HFFc6 (cell line): ENCODE results near the gene MOCS3. TPM values are rescaled to one million over a fixed set of nuclear protein-coding genes. Genes with fewer than 3 reads are reported as not detected.

ENCODE experiments used
- DNase-seq: peaks from one replicate; pipeline ENCODE4 v3.0.0-alpha.2; 2018
- H3K27ac Mint-ChIP-seq: 2 replicates; pipeline ENCODE4 v1.8.0; 2020; ENCODE audit warnings: mild to moderate bottlenecking, mixed read lengths
- H3K27me3 Mint-ChIP-seq: 2 replicates; pipeline ENCODE4 v1.8.0; 2021; ENCODE audit warnings: mild to moderate bottlenecking, moderate library complexity, mixed read lengths; ENCODE audit not compliant: insufficient read depth
- H3K36me3 Mint-ChIP-seq: 2 replicates; pipeline ENCODE4 v1.8.0; 2021; ENCODE audit warnings: low read depth, mixed read lengths
- H3K4me1 Mint-ChIP-seq: 2 replicates; pipeline ENCODE4 v1.8.0; 2020; ENCODE audit warnings: low read depth, mixed read lengths
- H3K4me3 Mint-ChIP-seq: 2 replicates; pipeline ENCODE4 v1.8.0; 2020; ENCODE audit warnings: mild to moderate bottlenecking, moderate library complexity, mixed read lengths
- H3K9me3 Mint-ChIP-seq: 2 replicates; pipeline ENCODE4 v1.8.0; 2020; ENCODE audit warnings: mild to moderate bottlenecking, mixed read lengths
- total RNA-seq, 6 experiments: library from RNA; stranded (reverse); fragmentation: NEBNext Ultra II Directional; extraction: Animal tissue kit (Norgen Biotek cat#: 25700); gene quantifications; 2 replicates in 1 of 6; 3 replicates in 5 of 6; pipeline ENCODE4 v1.2.3, GENCODE V29; 2021
- TF ChIP-seq, protein P1 (sequence below): fragments of 200-600 bp; sonication (generic); IDR thresholded peaks from 2 replicates; pipeline ENCODE4 v1.5.0; 2021; ENCODE audit warnings: antibody characterized with exemption, mild to moderate bottlenecking

MOCS3 gene
- total RNA-seq, 6 experiments from 2014 or later = 5.0 to 6.1 (median 5.4) TPM

DNA sequence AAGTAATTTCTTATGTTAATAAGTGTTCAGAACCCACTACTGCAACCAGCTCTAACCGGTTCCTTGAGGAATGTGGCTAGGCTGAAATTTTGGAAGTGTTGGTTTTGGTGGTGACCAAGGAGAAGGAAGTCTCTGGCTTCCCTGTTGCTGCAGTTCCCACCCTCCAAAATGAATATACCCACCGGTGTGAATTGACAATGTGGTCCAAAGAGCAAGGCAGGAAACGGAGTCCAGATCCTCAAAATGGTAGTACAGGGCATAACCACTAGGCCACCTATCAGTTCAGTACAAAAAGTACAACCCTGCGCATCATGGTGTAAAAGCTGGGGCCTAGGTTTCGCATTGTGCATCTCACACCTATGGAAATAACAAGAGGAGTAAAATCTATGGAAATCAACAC, 30.1 kb upstream of the MOCS3 start:
- H3K4me1 Mint-ChIP-seq = peaks cover 65% of the 10 kb centered on the region

DNA sequence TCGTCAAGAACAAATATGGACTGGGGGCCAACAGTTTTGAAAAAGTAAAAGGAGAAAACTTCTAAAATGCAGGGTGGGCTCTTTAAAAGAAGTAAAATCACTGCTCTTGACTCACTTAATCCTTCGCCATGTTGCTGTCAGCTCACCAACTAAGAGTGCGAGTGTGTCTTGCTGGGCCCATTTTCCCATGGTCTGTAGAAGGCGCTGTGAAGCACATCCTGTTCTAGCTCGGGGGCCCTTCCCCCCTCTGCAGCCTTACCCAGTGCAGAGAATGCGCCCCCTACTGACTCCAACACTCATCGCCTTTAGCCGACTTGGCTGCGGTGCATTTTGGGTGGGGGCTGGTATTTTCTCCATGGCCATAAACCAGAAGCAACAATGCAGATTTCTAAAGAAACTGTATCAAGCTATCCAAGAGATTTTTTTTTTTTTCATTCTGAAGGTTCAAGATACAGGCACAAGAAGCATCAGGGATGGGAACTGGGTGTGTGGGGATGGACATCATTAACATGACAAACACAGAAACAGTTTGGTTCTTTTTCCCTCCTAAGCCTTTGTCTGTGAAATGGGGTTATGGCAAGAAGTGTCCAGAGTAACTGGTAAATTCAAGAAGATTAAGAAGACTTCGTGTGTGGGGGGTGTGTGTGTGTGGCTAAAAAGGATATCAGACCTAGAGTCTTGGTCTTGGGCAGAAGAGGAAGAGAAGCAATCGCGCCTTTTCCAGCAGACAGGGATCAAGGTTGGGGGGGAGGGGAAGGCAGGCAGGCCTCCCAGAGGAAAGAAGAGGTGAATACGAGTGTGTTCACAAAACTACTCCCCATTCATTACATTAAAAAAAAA, 29.1 kb upstream of the MOCS3 start:
- Mint-ChIP-seq H3K36me3 (peaks cover 50% of the 10 kb centered on the region), H3K4me3 (peak overlapping the region; percentile 93), H3K27me3 (no peaks in the 10 kb centered on the region; the same call in none of the 2 replicates), H3K4me1 (peaks cover 71% of the 10 kb centered on the region), H3K27ac (peak overlapping the region; percentile 87), H3K9me3 (no peaks in the 10 kb centered on the region)
- TF ChIP-seq, protein P1, sequence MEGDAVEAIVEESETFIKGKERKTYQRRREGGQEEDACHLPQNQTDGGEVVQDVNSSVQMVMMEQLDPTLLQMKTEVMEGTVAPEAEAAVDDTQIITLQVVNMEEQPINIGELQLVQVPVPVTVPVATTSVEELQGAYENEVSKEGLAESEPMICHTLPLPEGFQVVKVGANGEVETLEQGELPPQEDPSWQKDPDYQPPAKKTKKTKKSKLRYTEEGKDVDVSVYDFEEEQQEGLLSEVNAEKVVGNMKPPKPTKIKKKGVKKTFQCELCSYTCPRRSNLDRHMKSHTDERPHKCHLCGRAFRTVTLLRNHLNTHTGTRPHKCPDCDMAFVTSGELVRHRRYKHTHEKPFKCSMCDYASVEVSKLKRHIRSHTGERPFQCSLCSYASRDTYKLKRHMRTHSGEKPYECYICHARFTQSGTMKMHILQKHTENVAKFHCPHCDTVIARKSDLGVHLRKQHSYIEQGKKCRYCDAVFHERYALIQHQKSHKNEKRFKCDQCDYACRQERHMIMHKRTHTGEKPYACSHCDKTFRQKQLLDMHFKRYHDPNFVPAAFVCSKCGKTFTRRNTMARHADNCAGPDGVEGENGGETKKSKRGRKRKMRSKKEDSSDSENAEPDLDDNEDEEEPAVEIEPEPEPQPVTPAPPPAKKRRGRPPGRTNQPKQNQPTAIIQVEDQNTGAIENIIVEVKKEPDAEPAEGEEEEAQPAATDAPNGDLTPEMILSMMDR = peak; percentile 96
- DNase-seq = peak; percentile 94

More for the DNA sequence above, 30.1 kb upstream of the MOCS3 start:
- Mint-ChIP-seq H3K27ac (peak overlapping the region; percentile 45; the same call in 1 of the 2 replicates), H3K27me3 (no peaks in the 10 kb centered on the region; the same call in none of the 2 replicates), H3K9me3 (no peaks in the 10 kb centered on the region), H3K4me3 (peak overlapping the region; percentile 93), H3K36me3 (peaks cover 44% of the 10 kb centered on the region)
- TF ChIP-seq, protein P1 = peak; percentile 31; the same call in 1 of the 2 replicates
- DNase-seq = no peak

DNA sequence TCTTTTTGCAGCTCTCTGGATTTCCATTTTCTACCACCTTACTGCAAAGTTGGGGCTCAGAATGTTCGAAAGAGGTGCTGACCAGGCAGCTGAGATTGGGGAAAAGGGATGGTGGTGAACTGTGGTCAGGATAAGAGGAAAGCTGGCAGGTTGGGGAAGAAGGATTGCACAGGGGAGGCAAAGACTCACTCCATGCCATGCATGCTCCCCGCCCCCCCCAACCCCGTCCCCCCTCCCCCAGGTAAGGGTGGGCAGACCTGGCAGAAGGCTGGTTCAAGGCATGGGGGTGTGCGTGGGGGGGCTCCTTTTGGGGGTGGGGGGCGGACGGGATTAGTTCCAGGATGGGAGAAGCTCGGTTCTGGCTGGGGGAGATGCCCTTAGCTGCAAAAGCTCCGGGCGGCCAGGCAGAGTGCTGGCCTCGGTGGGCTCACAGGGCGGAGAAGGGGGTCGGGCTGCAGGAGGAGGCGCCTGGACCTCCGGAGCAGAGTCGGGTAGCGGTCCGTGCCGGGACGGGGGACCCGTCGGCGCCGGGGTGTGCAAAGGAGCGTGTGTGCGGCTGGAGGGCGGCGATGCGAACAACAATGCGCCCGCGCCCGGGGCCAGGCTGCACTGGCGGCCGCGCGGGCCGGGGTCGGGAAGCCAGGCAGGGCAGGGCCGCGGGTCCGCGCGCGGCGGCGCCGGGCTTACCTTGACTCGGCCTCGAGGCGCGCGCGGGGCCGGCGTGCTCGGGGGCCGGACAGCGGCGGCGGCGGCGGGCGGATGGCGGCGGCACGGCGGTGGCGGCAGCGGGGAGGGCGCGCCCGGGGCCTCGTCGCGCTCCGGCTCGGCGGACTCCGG, 28.3 kb upstream of the MOCS3 start:
- no peak for DNase-seq
- H3K4me3 Mint-ChIP-seq = peak overlapping the region; percentile 93
- H3K4me1 Mint-ChIP-seq = peaks cover 64% of the 10 kb centered on the region
- peaks cover 45% of the 10 kb centered on the region for H3K36me3 Mint-ChIP-seq
- no peaks in the 10 kb centered on the region; the same call in none of the 2 replicates for H3K27me3 Mint-ChIP-seq
- TF ChIP-seq, protein P1 = no peak
- H3K9me3 Mint-ChIP-seq = no peaks in the 10 kb centered on the region
- peak overlapping the region; percentile 87 for H3K27ac Mint-ChIP-seq

DNA sequence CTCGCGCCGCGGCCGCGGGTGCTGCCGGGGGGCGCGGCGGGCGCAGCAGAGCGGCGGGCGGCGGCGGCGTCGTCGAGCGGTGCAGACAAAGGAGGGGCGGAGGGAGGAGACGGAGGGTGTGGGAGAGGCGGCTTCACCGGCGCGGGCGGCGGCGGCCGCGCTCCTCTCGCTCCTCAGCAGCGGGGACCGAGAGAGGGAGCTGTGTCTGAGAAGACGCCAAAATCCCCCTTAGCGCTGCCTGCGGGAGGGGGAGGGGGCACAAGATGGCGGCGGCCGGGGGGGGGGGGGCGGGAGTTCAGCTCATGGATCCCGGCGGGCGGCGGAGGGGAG, 27.7 kb upstream of the MOCS3 start:
- Mint-ChIP-seq H3K36me3 (peaks cover 40% of the 10 kb centered on the region), H3K4me3 (peak overlapping the region; percentile 84), H3K27me3 (no peaks in the 10 kb centered on the region; the same call in none of the 2 replicates), H3K27ac (peak overlapping the region; percentile 93), H3K9me3 (no peaks in the 10 kb centered on the region), H3K4me1 (peaks cover 64% of the 10 kb centered on the region)
- TF ChIP-seq, protein P1 = no peak
- DNase-seq = no peak

DNA sequence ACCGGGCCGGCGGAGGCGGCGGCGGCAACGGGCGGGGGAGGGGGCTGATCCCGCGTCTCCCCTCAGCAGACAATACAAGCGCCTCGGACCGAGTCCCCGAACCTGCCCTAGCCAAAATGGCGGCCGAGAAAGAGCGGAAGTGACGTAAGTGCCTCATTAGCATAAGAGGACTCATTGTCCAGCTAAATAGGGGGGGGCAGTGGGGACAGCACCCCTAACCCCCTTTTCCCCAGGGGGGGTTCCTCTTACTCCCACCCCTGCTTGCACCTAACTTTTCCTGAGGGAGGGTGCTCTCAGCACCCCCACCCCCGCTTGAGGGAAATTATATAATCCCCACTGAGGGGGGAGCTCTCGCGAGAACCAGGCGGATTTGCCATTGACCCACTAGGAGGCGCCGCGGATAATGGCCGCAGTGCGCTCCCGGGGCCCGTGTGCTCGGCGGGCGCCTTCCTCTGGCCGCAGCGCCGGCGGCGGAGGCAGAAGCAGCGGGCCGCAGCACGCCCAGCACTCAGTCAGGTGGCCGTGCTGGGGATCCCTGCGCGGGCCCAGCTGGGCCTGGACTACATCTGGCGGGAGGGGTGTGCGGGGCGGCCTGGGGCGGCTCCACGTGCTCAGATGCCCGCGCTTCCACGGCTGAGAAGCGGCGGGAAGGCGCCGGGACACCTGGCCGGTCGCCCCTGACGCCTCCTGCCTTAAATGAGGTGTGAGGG, 27.2 kb upstream of the MOCS3 start, which contains the start of gene ADNP:
ADNP (minus strand) TSS at position 132 of the 710 bp plus-strand sequence. CDS start 27,441 bp downstream, outside the sequence.
- DNase-seq = peak; percentile 77
- peak within 1 kb of the TSS; percentile 93 for H3K4me3 Mint-ChIP-seq
- peak within 1 kb of the TSS; percentile 93 for H3K27ac Mint-ChIP-seq
- no peaks in the 10 kb centered on the region; the same call in none of the 2 replicates for H3K27me3 Mint-ChIP-seq
- H3K4me1 Mint-ChIP-seq = peaks cover 64% of the 10 kb centered on the region
- H3K36me3 Mint-ChIP-seq = peaks cover 40% of the 10 kb centered on the region
- TF ChIP-seq, protein P1 = peak; percentile 85
- H3K9me3 Mint-ChIP-seq = no peaks in the 10 kb centered on the region
